ENCODE data around the gene SLC19A2.
"Not testable (repeated sequence)": the region's sequence is repeated elsewhere in the genome, so short reads cannot be mapped to it uniquely, and the experiment has no call there.

SLC19A2 gene, protein sequence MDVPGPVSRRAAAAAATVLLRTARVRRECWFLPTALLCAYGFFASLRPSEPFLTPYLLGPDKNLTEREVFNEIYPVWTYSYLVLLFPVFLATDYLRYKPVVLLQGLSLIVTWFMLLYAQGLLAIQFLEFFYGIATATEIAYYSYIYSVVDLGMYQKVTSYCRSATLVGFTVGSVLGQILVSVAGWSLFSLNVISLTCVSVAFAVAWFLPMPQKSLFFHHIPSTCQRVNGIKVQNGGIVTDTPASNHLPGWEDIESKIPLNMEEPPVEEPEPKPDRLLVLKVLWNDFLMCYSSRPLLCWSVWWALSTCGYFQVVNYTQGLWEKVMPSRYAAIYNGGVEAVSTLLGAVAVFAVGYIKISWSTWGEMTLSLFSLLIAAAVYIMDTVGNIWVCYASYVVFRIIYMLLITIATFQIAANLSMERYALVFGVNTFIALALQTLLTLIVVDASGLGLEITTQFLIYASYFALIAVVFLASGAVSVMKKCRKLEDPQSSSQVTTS

DNA sequence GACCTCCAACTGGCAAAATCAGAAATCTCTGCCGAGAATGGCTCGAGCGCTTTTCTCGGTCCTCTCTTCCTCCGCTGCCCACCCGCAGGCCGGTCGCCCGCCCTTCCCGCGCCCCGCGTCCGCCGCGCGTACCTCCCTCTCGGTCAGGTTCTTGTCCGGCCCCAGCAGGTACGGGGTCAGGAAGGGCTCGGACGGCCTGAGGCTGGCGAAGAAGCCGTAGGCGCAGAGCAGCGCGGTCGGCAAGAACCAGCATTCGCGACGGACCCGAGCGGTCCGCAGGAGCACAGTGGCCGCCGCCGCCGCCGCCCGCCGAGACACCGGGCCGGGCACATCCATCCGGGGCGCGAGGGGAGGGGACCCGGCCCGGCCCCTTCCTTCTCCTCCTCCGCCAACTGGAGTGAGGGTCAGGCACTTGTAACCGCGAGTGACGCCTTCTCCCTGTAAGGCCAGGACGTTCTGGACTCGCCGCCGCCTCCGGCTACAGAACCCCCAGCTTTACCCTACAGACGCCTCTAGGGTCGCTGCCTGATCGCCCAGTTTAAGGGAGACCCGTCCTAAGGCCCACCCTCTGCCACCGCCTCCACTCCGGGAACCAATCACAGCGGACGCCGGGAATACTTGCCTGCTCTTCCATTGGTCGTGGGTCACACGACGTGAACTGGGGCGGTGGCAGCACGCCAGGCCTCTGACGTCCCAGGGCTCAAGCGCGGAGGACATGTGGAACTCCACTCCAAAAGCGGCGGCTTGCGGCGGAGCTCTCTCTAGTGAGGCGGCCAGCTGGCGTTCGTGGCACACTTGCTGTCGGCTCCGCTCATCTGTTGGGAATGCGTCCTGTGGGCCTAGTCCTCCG is at the start of gene SLC19A2:
TSS of gene SLC19A2 (minus strand) at position 514 of the 850 bp plus-strand sequence. CDS start at position 336, 178 bp downstream.
- DNase-seq: peak; percentile 99

DNA sequence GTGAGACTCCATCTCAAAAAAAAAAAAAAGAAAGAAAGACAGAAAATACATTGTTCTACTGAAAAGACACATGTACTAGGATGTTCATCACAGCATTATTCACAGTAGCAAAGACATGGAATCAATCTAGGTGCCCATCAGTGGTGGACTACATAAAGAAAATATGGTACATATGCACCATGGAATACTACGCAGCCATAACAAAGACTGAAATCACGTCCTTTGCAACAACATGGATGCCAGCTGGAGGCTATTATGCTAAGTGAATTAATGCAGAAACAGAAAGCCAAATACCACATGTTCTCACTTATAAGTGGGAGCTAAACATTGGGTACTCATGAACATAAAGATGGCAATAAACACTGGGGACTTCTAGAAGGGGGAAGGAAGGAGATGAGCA is 48.9 kb upstream of the SLC19A2 start:
- DNase-seq: no peak

DNA sequence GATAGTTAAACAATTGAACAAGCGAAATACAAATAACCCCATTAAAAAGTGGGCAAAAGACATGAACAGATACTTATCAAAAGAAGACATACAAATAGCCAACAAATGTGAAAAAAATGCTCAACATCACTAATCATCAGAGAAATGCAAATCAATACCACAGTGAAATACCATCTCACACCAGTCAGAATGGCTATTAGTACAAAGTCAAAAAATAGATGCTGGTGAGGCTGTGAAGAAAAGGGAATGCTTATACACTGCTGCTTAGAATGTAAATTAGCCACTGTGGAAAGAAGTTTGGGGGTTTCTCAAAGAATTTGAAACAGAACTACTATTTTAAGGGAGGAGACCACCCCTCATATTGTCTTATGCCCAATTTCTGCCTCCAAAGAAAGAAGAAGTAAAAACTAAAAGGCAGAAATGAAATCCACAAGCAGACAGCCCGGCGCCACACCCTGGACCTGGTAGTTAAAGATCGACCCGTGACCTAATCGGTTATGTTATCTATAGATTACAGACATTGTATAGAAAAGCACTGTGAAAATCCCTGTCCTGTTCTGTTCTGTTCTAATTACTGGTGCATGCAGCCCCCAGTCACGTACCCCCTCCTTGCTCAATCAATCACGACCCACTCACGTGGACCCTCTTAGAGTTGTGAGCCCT is 47.9 kb upstream of the SLC19A2 start:
- not testable (repeated sequence) for DNase-seq

DNA sequence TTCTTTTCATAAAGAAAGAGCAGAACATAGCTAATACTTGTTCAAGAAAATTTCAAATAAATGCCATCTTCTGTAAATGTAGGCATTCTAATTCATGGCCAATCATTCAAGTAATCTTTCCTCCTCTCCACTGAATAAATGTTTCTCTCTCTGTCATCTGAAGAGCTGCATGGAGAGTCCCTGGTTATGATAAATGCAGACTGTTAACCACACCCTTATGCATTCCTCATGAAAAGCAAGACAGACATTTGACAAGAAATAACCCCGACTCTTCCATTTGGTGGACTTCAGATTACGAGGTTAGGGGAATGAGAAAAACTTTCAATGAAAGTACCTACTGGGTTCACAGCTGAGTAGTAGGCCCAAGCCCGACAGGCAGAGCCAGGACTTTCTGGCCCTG is 44.7 kb upstream of the SLC19A2 start:
- DNase-seq: no peak

DNA sequence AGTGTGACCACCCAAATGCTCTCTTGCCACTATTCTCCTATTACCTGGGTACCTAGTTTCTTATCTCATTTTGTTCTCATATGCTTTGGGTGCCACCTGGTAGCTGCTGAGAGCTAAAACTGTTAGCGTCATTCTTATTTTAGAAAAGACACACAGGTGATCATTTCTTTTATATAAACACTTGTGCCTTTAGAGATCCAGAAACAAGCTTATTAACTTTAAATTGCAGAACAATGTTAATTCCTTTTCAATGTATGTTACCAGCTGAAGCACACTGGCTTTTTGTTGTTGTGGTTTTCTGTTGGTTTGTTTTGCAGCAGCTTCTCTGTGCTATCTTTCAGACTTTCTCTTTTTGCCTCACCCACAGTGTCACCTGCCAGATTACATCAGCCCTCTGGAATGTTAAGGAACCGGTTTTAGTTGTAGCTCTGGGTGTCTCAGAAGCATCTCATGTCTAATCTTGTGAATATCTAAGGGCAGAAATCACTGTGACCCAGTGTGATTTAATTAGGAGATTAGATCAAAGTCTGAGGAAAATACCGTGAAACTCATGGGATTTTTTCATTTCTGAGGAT is 43.4 kb upstream of the SLC19A2 start:
- DNase-seq: peak; percentile 48

DNA sequence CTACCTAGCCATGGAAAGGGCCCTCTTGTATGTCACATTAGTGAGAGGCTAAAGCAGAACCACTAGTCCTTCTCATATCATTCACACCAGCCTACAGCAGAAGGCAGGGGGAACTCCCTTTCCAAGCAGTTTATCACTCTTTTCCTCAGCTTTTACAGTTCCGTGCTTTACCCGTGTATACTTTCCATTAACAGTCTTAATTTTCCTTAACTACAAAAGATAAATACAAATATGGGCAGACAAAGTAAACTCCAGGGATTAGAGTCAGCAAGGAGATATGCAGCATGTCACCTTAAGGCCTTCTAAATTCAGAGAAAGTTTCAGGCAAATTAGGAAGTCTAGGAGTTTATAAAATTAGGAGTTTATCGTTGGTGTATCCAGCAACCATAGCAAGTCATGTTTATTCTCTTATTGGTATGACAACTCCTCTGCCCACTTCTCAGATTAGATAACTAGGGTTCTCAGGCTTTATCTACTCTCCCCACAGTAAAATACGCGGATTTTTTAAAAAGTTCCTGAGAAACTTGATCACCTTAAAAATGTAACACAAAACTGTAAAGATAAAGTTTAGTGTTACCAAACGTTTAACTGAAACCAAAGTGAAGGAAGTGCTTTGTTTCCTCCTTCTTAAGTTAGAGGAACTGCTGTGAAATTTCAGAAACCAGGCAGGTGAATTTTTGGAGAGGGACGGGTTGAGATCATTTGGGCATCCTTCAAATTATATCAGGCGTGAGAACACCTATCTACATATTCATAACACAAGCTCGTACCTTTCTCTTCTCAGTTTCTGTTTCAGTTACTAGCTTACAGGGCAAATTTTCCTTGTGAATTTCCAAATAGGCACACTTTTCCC is 42.7 kb upstream of the SLC19A2 start:
- no peak for DNase-seq

DNA sequence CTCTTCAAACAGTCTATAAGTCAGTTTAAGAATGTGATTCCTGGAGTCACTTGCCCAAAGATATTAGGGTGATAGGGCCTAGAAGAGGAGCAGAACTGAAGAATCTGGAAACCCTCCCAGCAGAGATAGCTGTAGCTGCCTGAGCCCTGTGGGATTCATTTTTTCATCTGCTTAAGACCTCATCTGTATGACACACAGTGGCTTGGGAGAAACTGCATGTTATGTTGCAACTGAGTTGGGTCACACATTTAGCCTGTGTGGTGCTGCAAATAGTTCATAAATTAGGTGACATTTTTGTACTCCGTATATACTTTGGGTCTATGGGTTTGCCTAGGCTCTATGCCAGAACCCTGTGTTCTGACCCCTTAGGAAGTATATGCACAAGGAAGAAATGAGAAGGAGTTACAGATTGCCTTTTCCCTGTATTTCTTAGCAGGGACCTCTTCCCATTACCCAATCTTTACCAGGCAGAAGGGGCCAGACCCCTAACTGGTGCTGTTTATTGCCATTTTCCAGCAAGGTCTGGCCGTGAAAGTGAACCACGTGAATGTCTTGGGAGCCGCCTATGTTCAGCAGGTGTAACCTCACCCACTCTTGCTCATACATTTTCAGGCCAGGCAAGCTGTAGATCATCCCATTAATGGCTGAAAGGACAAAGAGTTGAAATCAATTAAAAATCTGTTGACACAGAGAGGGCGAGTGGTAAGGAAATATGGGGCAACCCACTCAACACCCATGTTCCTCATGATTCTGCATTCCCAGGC is 41.9 kb upstream of the SLC19A2 start:
- peak; percentile 59 for DNase-seq

DNA sequence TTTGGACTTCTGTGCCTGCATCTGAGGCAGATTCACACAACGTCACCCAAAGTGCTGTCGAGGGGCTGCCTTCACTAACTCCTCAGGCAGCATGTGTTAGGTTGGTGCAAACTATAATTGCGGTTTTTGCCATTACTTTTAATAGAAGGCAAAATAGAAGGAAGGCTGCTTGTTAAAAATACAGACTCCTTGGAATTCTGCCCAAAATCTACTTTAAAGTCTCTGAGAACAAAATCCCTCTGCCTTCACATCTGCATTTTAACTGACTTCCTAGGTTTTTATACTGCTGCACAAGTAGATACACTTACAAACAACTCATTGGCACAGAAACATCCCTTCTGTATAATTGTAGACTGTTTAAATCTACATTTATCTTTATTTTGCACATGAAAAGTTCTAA is 41.3 kb upstream of the SLC19A2 start:
- no peak for DNase-seq

DNA sequence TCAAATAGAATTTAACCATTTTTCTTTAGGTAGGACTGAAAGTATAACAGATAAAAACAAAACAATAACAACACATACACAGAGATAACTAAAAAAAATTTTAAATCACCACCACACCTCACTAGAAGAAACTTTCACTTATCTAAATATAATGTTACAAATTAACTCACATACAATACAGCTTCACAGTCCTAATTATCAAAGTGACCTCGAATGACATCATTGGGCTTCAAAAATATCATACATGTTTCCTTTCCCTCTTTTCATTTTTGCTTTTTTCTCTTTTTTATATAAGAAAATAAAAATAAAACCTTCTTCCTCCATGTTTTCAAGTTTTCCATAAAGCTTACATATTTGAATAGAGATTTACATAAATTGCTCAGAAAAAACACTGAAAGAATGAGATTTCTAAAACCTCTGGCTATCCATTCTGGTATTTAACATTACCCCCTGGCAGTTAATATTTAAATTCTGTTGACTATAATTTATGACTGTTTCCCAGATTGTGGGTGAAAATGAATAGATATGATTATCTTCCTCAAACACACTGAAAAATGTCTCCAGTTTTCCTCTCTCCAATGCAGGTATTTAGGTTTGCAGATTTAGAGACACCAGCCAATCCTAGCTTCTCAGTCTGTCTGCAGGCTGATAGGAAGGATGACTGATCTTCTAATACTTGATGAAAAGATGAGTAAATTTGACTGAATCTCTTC is 40.5 kb upstream of the SLC19A2 start:
- no peak for DNase-seq

DNA sequence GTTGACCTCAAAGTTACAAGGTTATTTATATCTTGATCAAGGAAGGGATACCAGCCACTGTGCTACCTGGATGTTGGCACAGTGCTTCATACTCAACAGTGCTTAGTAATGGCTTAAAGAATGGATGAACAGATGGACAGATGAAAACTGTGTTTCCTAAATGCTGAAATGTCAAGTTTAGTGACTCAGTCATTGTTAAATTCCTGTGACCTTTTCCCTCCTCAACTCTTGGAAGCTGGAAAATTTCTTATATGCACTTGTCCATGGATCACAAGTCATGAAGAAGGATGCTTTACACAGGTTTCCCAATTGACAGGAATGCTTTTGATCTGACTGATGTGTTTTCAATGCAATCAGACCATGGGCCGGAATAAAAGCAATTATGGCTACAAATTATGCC is 39.6 kb upstream of the SLC19A2 start:
- no peak for DNase-seq

DNA sequence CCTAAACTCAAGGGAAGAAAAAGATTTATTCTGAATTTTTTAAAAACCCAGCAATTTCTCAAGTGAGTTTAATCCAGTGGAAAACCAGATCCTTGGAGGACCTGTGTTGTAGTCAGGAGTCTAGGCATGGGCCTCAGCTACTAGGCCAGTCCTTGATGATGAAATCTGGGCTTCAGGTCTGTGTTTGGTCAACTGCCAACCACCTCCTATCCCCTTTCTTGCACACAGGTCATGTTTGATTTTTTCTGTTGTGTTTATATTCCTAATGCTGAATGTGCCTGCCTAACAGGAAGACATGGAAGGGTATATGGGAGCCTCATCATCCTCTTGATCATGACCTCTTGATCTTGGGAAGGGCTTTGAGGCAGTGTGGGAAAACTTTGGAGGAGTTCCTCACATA is 38.2 kb upstream of the SLC19A2 start:
- DNase-seq: no peak

DNA sequence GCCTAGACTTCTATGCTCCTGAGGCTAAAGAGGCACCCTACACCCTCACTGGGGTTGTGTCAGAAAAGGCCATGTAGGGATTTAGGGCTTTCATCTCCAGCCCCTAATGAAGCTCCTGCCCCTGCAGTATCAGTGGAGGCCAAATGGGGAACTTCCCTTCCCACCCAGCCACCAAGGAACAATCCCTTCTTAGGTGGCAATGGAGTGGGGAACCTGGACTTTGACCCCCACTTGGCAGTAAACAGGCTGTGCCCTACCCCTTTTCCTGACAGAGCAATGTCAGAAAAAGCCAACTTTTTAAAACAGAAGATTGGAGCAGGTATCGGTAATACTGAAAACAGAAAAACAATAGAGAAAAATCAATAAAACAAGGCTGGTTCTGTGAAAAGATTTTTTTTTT is 35.5 kb upstream of the SLC19A2 start:
- DNase-seq: no peak

DNA sequence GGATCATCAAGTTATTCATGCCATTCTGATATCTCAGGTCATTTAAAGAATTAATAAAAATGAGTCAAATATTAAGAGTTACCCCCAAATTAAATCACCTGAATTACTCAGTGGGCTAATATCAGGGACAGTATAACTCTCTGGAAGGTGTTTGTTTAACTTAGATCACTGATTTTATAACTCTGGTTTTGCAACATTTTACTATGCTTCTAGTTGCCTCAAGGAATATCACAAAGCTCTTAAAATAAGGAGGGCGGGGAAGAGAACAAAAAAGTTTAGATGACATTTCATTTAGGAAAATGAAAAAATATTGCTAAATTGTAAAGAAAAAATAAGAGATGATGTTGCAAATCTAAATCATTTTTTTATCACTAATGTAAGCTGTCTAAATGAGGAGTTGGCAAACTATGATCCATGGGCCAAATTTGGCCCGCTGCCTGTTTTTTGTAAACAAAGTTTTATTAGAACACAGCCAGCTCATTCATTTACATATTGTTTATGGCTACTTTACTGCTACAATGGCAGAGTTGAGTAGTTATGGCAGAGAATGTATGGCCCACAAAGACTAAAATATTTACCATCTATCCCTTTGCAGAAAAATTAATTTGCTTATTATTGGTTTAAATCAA is 31.9 kb upstream of the SLC19A2 start:
- DNase-seq: no peak

DNA sequence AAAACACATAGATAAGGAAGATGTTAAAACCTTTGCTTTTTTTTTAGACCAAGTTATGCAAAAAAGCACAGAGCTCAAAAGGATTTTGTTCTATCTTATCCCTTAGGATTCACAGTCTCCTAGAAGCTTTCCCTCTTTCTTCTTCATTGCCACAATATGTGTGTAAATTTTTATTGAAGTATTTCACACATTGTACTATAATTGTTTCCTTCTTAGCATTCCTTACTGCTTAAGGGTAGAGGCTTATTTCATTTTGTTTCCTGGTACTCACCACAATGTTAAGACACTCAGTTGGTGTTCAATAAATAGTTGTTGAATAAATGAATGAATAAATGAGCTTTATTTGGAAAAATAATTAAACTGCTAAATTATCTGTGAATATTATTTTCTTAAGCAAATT is 29.9 kb upstream of the SLC19A2 start:
- no peak for DNase-seq

DNA sequence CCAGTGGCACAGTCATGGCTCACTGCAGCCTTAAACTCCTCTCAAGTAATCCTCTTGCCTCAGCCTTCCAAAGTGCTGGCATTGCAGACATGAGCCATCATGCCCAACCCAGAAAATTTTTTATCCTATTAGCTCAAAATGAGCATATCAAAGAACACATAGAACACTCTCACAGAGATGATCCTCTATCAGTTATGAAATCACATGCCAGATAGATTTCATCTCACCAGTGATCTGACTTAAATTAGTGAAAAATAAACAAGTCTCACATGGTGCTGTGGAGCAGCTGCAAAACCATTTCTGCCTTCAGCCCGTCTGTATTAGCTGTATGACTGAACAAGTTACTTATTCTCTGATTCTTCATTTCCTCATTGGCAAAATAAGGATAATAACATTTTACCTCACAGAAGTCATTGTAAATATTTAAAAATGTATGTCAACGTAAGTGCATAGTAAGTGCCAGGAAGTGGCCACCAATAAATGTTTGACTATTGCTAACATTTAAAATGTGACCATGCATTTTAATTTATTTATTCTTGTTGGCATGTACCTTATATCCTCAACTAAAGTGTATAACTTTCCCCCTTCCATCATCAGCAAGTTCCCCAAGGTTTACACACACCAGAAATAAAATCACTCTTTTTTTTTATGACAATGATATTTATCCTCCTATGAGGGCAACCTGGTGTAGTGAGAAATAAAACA is 29.0 kb upstream of the SLC19A2 start:
- peak; percentile 56 for DNase-seq

DNA sequence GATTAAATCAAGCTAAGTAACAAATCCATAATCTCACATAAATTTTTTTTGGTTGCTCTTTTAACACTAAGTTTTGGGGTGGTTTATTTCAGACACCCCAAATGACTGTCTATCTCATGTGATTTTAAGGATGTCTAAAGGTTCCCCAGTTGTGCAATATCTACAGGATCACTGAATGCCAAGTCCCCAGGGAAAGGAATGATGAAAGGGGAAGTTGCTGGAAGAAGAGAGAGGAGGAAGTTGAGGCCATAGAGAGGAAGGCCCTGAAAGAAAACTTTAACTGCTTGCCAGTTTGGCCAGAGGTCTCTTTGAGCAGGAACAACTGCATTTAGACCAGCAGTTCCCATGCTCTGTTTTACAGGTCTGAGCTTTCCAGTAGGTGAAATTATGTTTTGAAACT is 27.5 kb upstream of the SLC19A2 start:
- DNase-seq: no peak

DNA sequence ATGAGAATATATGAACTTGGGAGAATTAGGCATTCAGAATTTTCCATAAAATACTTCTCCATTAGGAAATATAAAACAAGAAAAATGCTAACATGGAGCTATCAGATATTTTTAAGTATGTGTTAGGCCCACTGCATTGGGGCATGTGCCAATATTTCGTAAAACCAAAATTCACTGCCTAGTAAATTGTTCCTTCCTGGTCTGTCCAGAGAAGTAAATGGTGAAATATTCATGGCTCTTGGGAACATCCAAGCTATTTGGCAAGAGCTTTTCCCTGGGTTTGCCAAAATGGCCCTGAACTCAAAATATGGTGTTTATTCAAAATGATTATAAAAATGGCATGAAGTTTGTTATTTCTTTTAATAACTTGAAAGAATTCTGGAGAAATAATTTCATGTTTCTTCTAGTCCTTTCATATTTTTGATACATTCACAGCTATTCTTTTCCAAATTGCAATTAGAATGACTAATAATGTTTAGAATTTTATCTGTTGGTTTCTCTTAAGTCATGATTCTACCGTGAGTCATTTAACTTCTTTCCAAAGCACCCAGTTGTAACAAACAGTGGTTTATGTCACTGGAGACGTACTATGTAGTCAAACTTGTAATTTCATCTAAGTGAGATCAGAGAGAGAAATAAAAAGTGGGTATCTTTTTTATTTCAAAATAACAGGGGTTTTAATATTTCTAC is 25.7 kb upstream of the SLC19A2 start:
- no peak for DNase-seq

DNA sequence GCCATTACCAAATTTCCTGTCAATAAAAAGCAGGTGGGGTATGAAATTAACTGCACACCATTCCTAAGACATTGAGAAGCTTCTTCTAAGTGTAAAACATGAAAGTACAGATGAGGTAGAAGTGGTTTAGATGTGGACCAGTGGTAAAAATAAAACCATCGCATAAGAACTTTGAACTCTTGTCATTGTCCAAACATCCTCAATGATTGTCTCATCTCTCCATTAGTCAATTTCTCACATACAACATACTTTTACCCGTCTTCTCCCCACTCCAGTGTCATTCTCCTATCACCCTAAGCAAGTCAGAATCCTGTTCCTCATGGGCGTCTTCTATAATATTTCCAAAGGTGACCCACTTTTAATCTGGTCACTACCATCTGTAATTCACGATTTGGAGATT is 24.3 kb upstream of the SLC19A2 start:
- DNase-seq: no peak

DNA sequence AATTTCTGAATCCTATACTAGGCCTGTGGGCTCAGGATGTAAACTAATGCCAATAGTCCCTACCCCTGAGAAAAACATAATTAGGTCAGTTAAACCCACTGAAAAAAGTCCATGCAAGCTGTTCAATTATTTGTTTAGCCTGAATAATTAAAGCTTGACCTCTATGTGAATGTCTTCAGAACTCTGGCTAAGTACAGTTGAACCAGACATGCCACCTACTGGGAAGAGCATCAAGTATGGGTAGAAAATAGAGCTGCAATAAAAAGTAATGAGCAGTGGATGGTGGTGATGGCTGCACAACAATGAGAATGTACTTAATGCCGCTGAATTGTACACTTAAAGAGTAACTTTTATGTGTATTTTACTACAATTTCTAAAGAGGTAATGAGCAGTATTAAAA is 23.6 kb upstream of the SLC19A2 start:
- peak; percentile 97 for DNase-seq

Data from NCI-H146 (cell line).